H1 (cell line): ENCODE data around the gene MAML3. TPM values are rescaled to one million over a fixed set of nuclear protein-coding genes. Genes with fewer than 3 reads are reported as not detected.

Source experiments
- CTCF ChIA-PET: fragments of 300-600 bp; sonication (Branson Sonifier 250); formaldehyde crosslinking; loops from one replicate; lab custom pipeline; 2021; ENCODE audit not compliant: partially characterized antibody; lab: Charles Lee
- POLR2A ChIA-PET: fragments of 300-600 bp; sonication (Branson Sonifier 250); formaldehyde crosslinking; loops from one replicate; lab custom pipeline; 2021; ENCODE audit warnings: inconsistent platforms; ENCODE audit not compliant: partially characterized antibody; lab: Charles Lee
- DNase-seq, 2 experiments: peaks; one replicate each; pipeline versions ENCODE4 v3.0.0 to v3.0.0-alpha.2; 2010 to 2022; ENCODE audit warnings: low spot score in 2 of 2, low read depth in 1 of 2, mixed read lengths in 1 of 2
- FAIRE-seq: peaks from 2 replicates; lab custom pipeline; 2011; peaks lifted over from hg19 to GRCh38; lab: Jason Lieb, UNC
- H2AFZ ChIP-seq: 2 replicates; pipeline ENCODE4 v1.8.1; 2012; ENCODE audit warnings: low read length, inconsistent platforms
- H2AK5ac ChIP-seq: 2 replicates; pipeline ENCODE4 v1.6.1; 2013; ENCODE audit warnings: low read depth, low read length
- H2BK120ac ChIP-seq: replicated peaks from 2 replicates; pipeline ENCODE3; 2013; ENCODE audit warnings: low read depth, low read length, inconsistent platforms
- H2BK12ac ChIP-seq: 2 replicates; pipeline ENCODE4 v1.6.1; 2013; ENCODE audit warnings: low read depth, low read length
- H2BK15ac ChIP-seq: 2 replicates; pipeline ENCODE4 v1.6.1; 2013; ENCODE audit warnings: low read length
- H2BK20ac ChIP-seq: 2 replicates; pipeline ENCODE4 v1.6.1; 2013; ENCODE audit warnings: low read length
- H2BK5ac ChIP-seq: 2 replicates; pipeline ENCODE4 v1.6.1; 2013; ENCODE audit warnings: low read depth, low read length
- H3K14ac ChIP-seq: 2 replicates; pipeline ENCODE4 v1.6.1; 2013; ENCODE audit warnings: inconsistent platforms; ENCODE audit not compliant: insufficient read length
- H3K18ac ChIP-seq: 2 replicates; pipeline ENCODE4 v1.6.1; 2013; ENCODE audit warnings: low read length; ENCODE audit errors: extremely low read depth
- H3K23ac ChIP-seq: 2 replicates; pipeline ENCODE4 v1.6.1; 2013; ENCODE audit warnings: inconsistent platforms; ENCODE audit not compliant: insufficient read length
- H3K23me2 ChIP-seq: 2 replicates; pipeline ENCODE4 v1.6.1; 2013; ENCODE audit warnings: low read depth, low read length
- H3K27ac ChIP-seq: 2 replicates; pipeline ENCODE4 v1.6.1; 2011; ENCODE audit warnings: low read depth, low read length, inconsistent platforms
- H3K27me3 ChIP-seq, 4 experiments: replicated peaks in 1 of 4; 1 replicate in 1 of 4; 2 replicates in 3 of 4; pipeline versions ENCODE4 v1.6.1 to v1.8.1; 2011 to 2013; ENCODE audit warnings: low read length in 3 of 4, mild to moderate bottlenecking in 3 of 4, inconsistent platforms in 2 of 4, mixed read lengths in 2 of 4, moderate library complexity in 1 of 4; ENCODE audit not compliant: control insufficient read depth in 3 of 4, insufficient read depth in 3 of 4; ENCODE audit errors: extremely low read depth in 1 of 4
- H3K36me3 ChIP-seq, 4 experiments: 2 replicates each; pipeline versions ENCODE4 v1.6.1 to v1.8.1; 2011 to 2013; ENCODE audit warnings: mild to moderate bottlenecking in 4 of 4, low read length in 3 of 4, moderate library complexity in 2 of 4, control low read depth in 1 of 4, inconsistent platforms in 1 of 4; ENCODE audit not compliant: insufficient read depth in 4 of 4, control insufficient read depth in 2 of 4
- H3K4ac ChIP-seq: replicated peaks from 2 replicates; pipeline ENCODE3; 2013; ENCODE audit warnings: low read length, low read depth, mixed read lengths, inconsistent platforms; ENCODE audit not compliant: insufficient read length
- H3K4me1 ChIP-seq, 4 experiments: replicated peaks in 1 of 4; 1 replicate in 1 of 4; 2 replicates in 3 of 4; pipeline versions ENCODE4 v1.6.1 to v1.8.1; 2011 to 2013; ENCODE audit warnings: low read length in 3 of 4, inconsistent platforms in 2 of 4, mixed read lengths in 1 of 4; ENCODE audit not compliant: insufficient read depth in 4 of 4, control insufficient read depth in 3 of 4
- H3K4me2 ChIP-seq, 2 experiments: 2 replicates each; pipeline versions ENCODE4 v1.6.1 to v1.8.1; 2011 to 2013; ENCODE audit warnings: low read depth in 2 of 2, low read length in 2 of 2, control low read depth in 1 of 2, inconsistent platforms in 1 of 2, mild to moderate bottlenecking in 1 of 2; ENCODE audit not compliant: insufficient read depth in 1 of 2
- H3K4me3 ChIP-seq, 4 experiments: fragments of 200-600, 300-600 bp in 1 of 4; sonication (generic), shearing (Covaris generic), sonication (Bioruptor Twin) in 1 of 4; 2 replicates each; pipeline versions ENCODE4 v1.5.1 to v1.8.1; 2011 to 2016; ENCODE audit warnings: low read length in 4 of 4, low read depth in 3 of 4, control low read depth in 2 of 4, inconsistent platforms in 2 of 4, mild to moderate bottlenecking in 2 of 4, mixed read lengths in 1 of 4, moderate library complexity in 1 of 4; ENCODE audit not compliant: insufficient read depth in 2 of 4; ENCODE audit errors: extremely low read depth in 1 of 4
- H3K56ac ChIP-seq: replicated peaks from 2 replicates; pipeline ENCODE3; 2013; ENCODE audit warnings: low read depth, mild to moderate bottlenecking, mixed read lengths, low read length, inconsistent platforms; ENCODE audit not compliant: insufficient read length
- H3K79me1 ChIP-seq: 2 replicates; pipeline ENCODE4 v1.6.1; 2013; ENCODE audit warnings: low read depth, low read length, control low read depth
- H3K79me2 ChIP-seq, 2 experiments: 2 replicates each; pipeline versions ENCODE4 v1.6.1 to v1.8.1; 2012 to 2013; ENCODE audit warnings: low read length in 2 of 2, mild to moderate bottlenecking in 2 of 2, inconsistent platforms in 1 of 2; ENCODE audit not compliant: insufficient read depth in 2 of 2, control insufficient read depth in 1 of 2
- H3K9ac ChIP-seq, 4 experiments: replicated peaks in 1 of 4; 1 replicate in 1 of 4; 2 replicates in 3 of 4; pipeline versions ENCODE4 v1.6.1 to v1.8.1; 2011 to 2013; ENCODE audit warnings: low read depth in 3 of 4, low read length in 3 of 4, control low read depth in 2 of 4, mild to moderate bottlenecking in 2 of 4, moderate library complexity in 2 of 4, inconsistent platforms in 1 of 4; ENCODE audit errors: extremely low read depth in 1 of 4
- H3K9me3 ChIP-seq, 2 experiments: 2 replicates each; pipeline versions ENCODE4 v1.6.1 to v1.8.1; 2012 to 2013; ENCODE audit warnings: mild to moderate bottlenecking in 2 of 2, moderate library complexity in 2 of 2, control low read depth in 1 of 2, inconsistent platforms in 1 of 2, low read depth in 1 of 2, low read length in 1 of 2, mixed read lengths in 1 of 2; ENCODE audit not compliant: insufficient read depth in 2 of 2
- H4K20me1 ChIP-seq, 2 experiments: replicated peaks in 1 of 2; 2 replicates each; pipeline versions ENCODE3 to v1.8.1; 2011 to 2013; ENCODE audit warnings: inconsistent platforms in 2 of 2, low read length in 2 of 2, mild to moderate bottlenecking in 1 of 2; ENCODE audit not compliant: insufficient read depth in 2 of 2, control insufficient read depth in 1 of 2
- H4K5ac ChIP-seq: 2 replicates; pipeline ENCODE4 v1.6.1; 2013; ENCODE audit warnings: low read length, low read depth, mixed read lengths, inconsistent platforms; ENCODE audit not compliant: insufficient read length
- H4K8ac ChIP-seq: 2 replicates; pipeline ENCODE4 v1.8.0; 2013; ENCODE audit warnings: mild to moderate bottlenecking, moderate library complexity, low read length, inconsistent platforms; ENCODE audit not compliant: insufficient read depth; ENCODE audit errors: extremely low read depth
- H4K91ac ChIP-seq: replicated peaks from 2 replicates; pipeline ENCODE3; 2013; ENCODE audit warnings: low read length, mixed read lengths, inconsistent platforms; ENCODE audit not compliant: insufficient read length
- EGR1 ChIP-seq: IDR thresholded peaks from 2 replicates; pipeline ENCODE4 v1.6.1; 2011; ENCODE audit warnings: low read depth, low read length, borderline replicate concordance
- FOSL1 ChIP-seq: IDR thresholded peaks from 2 replicates; pipeline ENCODE4 v1.6.1; 2011; ENCODE audit warnings: mild to moderate bottlenecking, low read depth, low read length, moderate library complexity; ENCODE audit not compliant: insufficient read depth
- SIX5 ChIP-seq: IDR thresholded peaks from 2 replicates; pipeline ENCODE4 v1.6.1; 2011; ENCODE audit warnings: mild to moderate bottlenecking, low read depth, low read length
- SP2 ChIP-seq: IDR thresholded peaks from 2 replicates; pipeline ENCODE4 v1.6.1; 2012; ENCODE audit warnings: mild to moderate bottlenecking, low read length, inconsistent platforms
- WGBS, 2 experiments: shearing (Covaris generic) in 1 of 2; methylation state at CpG; one replicate each; pipeline versions ENCODE4 v1.1.6 to v1.1.7; 2013 to 2015; ENCODE audit warnings: low lambda C conversion rate in 2 of 2, mixed read lengths in 2 of 2, inconsistent platforms in 1 of 2, low coverage in 1 of 2, missing lambda C conversion rate in 1 of 2; ENCODE audit not compliant: insufficient replicate concordance in 2 of 2, insufficient coverage in 1 of 2, insufficient read length in 1 of 2; ENCODE audit errors: extremely low coverage in 1 of 2, missing lambda C conversion rate in 1 of 2; 5-methylcytosine and 5-hydroxymethylcytosine counted together
- polyA plus RNA-seq, 7 experiments: library from polyadenylated mRNA; depleted of rRNA in 3 of 7; stranded (reverse) in 5 of 7; unstranded in 2 of 7; fragments of >200 nt in 5 of 7; fragments of 200-250 nt in 2 of 7; gene quantifications; 1 replicate in 5 of 7; 2 replicates in 1 of 7; 4 replicates in 1 of 7; pipeline versions ENCODE4 v1.2.1 to v1.2.3, GENCODE V29; 2011 to 2013; ENCODE audit warnings: missing spikeins in 2 of 7, mixed read lengths in 2 of 7
- total RNA-seq: library from RNA; stranded (reverse); fragmentation: NEBNext Ultra II Directional; extraction: Animal tissue kit (Norgen Biotek cat#: 25700); gene quantifications from 2 replicates; pipeline ENCODE4 v1.2.1, GENCODE V29; 2021

The MAML3 gene
- total and polyA plus RNA-seq, 2 of the 8 experiments (the other 6 are each of a cell fraction or from before 2014, with no cell fraction given), result 2.1 to 5.7 TPM

DNA sequence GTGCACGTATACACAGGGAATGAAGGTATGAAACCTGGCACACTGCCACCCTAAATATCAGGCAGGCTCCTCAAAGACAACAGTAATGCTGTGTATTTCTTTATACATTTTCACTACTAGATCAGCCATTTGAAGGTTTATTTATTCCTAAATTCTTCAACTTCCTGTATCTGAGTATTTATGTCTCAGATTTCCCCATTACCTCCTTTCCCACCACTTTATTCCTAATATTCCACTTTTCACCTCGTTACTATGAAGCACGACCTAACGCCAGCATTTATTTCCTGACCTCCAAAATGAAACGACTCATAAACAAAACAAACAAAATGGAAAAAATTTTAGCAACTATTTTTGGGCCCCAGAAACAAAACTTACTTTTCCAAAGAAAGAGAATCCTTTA, 69.6 kb downstream of the MAML3 start:
- no peak overlapping the region for H3K9ac ChIP-seq
- no peaks in the 10 kb centered on the region for H3K9me3 ChIP-seq
- no peak overlapping the region for H2BK120ac ChIP-seq
- no peak overlapping the region for H4K91ac ChIP-seq
- H4K8ac ChIP-seq, result no peak overlapping the region
- no peaks in the 10 kb centered on the region for H3K36me3 ChIP-seq
- no peak overlapping the region for H3K4me2 ChIP-seq
- no peak for FAIRE-seq
- no peaks in the 10 kb centered on the region for H3K79me2 ChIP-seq
- no peak overlapping the region for H2BK15ac ChIP-seq
- ChIA-PET CTCF (no interaction called here), POLR2A (interaction anchor here (0.6 kb wide), 1 partner anchor 12 kb away, joined by 3 read pairs; no protein-coding TSS in a partner anchor)
- H4K5ac ChIP-seq, result no peak overlapping the region
- no peak overlapping the region for H2BK5ac ChIP-seq
- H4K20me1 ChIP-seq, result no peaks in the 10 kb centered on the region
- H3K27ac ChIP-seq, result no peak overlapping the region
- H3K23ac ChIP-seq, result no peak overlapping the region
- H3K56ac ChIP-seq, result no peak overlapping the region
- no peak overlapping the region for H3K4ac ChIP-seq
- no peak overlapping the region for H2BK20ac ChIP-seq
- WGBS, 2 experiments, result 85 to 100% methylated on average over 3 to 5 of the region's 5 CpGs
- no peak overlapping the region for H3K14ac ChIP-seq
- no peak overlapping the region for H3K18ac ChIP-seq
- H3K79me1 ChIP-seq, result no peaks in the 10 kb centered on the region
- no peaks in the 10 kb centered on the region for H3K27me3 ChIP-seq
- no peak overlapping the region for H2BK12ac ChIP-seq
- no peak overlapping the region for H2AFZ ChIP-seq
- H3K4me1 ChIP-seq, result peaks cover 1 to 13% (median 7%) of the 10 kb centered on the region in 4 experiments; a peak in 5 of 7 replicates
- DNase-seq, result no peak
- no peak overlapping the region for H3K4me3 ChIP-seq
- H2AK5ac ChIP-seq, result no peak overlapping the region
- no peaks in the 10 kb centered on the region for H3K23me2 ChIP-seq
- TF ChIP-seq SIX5, result no peak
- TF ChIP-seq FOSL1, result no peak
- TF ChIP-seq SP2, result no peak
- TF ChIP-seq EGR1, result no peak
